Peyer's patch (tissue), 4 donors: ENCODE data around the gene SRRM3.

Source experiments
- CTCF ChIP-seq, 6 experiments: fragments of 450-650 bp in 4 of 6; fragments of 200-600 bp in 2 of 6; sonication (generic) in 1 of 6; IDR thresholded peaks; one replicate each; pipeline ENCODE4 v1.5.1; 2017 to 2019; ENCODE audit warnings: antibody characterized with exemption in 6 of 6, mild to moderate bottlenecking in 3 of 6, moderate library complexity in 1 of 6
- POLR2A ChIP-seq, 2 donors: fragments of 450-650 bp; IDR thresholded peaks; one replicate each; pipeline ENCODE4 v1.5.1; 2017; ENCODE audit warnings: antibody characterized with exemption in 2 of 2, mild to moderate bottlenecking in 2 of 2, moderate library complexity in 2 of 2

DNA sequence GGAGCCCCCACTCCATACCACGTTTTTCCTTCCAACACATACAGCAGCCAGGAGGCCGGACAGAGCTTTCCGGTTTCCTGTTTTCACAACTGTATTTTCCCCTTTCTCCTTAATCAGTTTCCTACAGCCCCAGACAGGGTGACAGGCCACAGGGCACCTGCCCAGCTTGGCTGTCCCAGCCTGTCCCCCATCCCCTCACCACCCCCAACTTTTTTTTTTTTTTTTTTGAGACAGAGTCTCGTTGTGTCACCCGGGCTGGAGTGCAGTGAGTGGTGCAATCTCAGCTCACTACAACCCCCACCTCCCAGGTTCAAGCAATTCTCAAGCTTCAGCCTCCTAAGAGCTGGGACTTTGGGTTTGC lies 90.5 kb downstream of the SRRM3 start:
- TF ChIP-seq CTCF (IDR thresholded peaks at IDR 0.05), result no peak
- TF ChIP-seq POLR2A (IDR thresholded peaks at IDR 0.05), result no peak
